Measurements from ENCODE around the gene NIF3L1.

The NIF3L1 gene

DNA sequence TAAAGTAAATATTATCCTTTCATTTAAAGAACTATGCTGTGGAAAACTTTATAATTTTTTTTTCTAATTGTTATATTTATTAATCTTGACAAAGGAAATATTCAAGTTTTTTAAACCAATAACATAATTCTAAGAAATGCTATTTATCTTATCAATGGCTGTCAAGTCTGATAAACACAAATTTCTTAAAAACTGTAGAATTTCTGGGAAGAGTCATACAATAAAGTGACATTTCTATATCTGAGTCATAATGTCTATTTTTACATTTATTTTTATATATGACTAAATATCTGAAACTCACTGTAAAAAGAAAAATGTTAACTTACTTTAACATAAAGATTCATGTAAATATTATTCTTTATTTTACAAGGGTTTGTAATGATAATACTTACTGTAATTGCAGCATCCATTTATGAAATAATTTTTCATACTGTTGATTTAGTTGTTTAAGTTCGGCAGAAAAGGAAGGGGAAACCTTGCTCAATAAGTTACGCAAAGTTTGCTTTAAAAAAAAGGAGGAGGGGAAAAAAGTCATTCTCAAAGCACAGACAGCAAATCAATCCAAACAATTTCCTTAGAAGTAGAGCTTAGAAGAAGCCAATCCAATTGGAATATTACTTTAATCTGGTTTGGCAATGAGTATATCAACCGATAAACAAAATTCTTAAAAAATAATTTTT, 41.9 kb downstream of the NIF3L1 start:
- Histone ChIP-seq H3K9me3 (ENCODE audit: control insufficient read depth in 2 of 2, low read length in 2 of 2) (no peaks in the 10 kb centered on the region), H3K4me3 (ENCODE audit: low read length in 2 of 2) (no peak overlapping the region), H3K4me1 (ENCODE audit: control insufficient read depth, insufficient read depth, low read length) (no peaks in the 10 kb centered on the region), H3K9ac (ENCODE audit: low read length in 2 of 2) (no peak overlapping the region), H3K27ac (ENCODE audit: low read length) (no peak overlapping the region), H3K27me3 (ENCODE audit: control insufficient read depth in 1 of 2, insufficient read depth in 2 of 2, low read length in 2 of 2) (no peaks in the 10 kb centered on the region), H3K36me3 (ENCODE audit: control insufficient read depth in 2 of 2, insufficient read depth in 2 of 2, low read length in 2 of 2) (peaks cover 16 to 17% of the 10 kb centered on the region in 2 donors)

DNA sequence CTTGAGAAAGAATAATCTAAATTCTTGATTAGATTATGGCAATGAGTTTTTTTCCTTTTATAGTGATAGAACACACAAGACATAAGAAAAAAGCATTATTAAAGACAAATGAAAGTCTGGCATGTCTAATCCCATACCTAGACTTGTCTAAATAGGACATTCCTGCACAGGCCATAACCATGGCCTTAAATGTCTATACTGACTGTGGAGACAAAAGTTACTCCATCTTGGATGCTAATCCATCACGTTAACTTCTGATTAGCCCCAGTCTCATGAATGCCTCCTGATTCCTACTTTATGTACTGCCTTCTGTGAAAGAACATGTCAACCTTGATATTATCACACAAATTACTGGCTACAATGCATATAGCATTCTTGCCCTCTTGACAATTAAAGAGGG, 50.7 kb downstream of the NIF3L1 start:
- Histone ChIP-seq H3K9ac (ENCODE audit: low read length in 2 of 2) (no peak overlapping the region), H3K27me3 (ENCODE audit: control insufficient read depth in 1 of 2, insufficient read depth in 2 of 2, low read length in 2 of 2) (no peaks in the 10 kb centered on the region), H3K4me3 (ENCODE audit: low read length in 2 of 2) (no peak overlapping the region), H3K9me3 (ENCODE audit: control insufficient read depth in 2 of 2, low read length in 2 of 2) (no peaks in the 10 kb centered on the region), H3K4me1 (ENCODE audit: control insufficient read depth, insufficient read depth, low read length) (no peaks in the 10 kb centered on the region), H3K27ac (ENCODE audit: low read length) (no peak overlapping the region), H3K36me3 (ENCODE audit: control insufficient read depth in 2 of 2, insufficient read depth in 2 of 2, low read length in 2 of 2) (peaks cover 17 to 32% of the 10 kb centered on the region in 2 donors)

DNA sequence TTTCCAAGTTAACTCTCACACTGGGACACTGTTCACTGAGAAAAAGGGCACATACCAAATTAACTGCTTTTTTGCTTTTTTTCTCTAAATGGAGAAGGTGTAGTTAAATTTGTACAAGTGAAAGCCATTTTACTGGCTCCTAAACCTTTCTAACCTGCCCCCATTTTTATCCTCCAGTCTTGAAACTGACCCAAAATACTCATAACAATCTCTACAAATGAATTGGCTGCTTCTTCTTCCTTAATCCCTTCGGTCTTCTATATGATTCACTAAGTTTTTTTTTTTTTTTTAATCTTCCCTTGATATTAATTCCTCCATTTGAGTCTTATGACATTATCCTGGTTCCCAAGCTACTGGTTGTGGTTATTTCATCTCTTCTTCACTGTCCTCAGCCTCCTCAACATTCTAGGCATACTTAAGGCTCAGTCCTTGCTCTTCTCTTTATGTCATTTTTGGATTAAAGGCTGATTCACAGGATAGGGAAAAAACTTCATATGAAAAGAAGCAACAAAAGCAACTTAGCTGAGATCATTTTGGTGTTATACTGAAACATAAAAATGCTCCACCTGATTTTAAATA, 54.4 kb downstream of the NIF3L1 start:
- no peak overlapping the region for H3K27ac ChIP-seq (ENCODE audit: low read length)
- H3K4me3 ChIP-seq (ENCODE audit: low read length in 2 of 2), result no peak overlapping the region
- peaks cover 19 to 20% of the 10 kb centered on the region in 2 donors for H3K36me3 ChIP-seq (ENCODE audit: control insufficient read depth in 2 of 2, insufficient read depth in 2 of 2, low read length in 2 of 2)
- no peaks in the 10 kb centered on the region for H3K4me1 ChIP-seq (ENCODE audit: control insufficient read depth, insufficient read depth, low read length)
- no peak overlapping the region for H3K9ac ChIP-seq (ENCODE audit: low read length in 2 of 2)
- no peaks in the 10 kb centered on the region for H3K27me3 ChIP-seq (ENCODE audit: control insufficient read depth in 1 of 2, insufficient read depth in 2 of 2, low read length in 2 of 2)
- H3K9me3 ChIP-seq (ENCODE audit: control insufficient read depth in 2 of 2, low read length in 2 of 2), result no peaks in the 10 kb centered on the region

DNA sequence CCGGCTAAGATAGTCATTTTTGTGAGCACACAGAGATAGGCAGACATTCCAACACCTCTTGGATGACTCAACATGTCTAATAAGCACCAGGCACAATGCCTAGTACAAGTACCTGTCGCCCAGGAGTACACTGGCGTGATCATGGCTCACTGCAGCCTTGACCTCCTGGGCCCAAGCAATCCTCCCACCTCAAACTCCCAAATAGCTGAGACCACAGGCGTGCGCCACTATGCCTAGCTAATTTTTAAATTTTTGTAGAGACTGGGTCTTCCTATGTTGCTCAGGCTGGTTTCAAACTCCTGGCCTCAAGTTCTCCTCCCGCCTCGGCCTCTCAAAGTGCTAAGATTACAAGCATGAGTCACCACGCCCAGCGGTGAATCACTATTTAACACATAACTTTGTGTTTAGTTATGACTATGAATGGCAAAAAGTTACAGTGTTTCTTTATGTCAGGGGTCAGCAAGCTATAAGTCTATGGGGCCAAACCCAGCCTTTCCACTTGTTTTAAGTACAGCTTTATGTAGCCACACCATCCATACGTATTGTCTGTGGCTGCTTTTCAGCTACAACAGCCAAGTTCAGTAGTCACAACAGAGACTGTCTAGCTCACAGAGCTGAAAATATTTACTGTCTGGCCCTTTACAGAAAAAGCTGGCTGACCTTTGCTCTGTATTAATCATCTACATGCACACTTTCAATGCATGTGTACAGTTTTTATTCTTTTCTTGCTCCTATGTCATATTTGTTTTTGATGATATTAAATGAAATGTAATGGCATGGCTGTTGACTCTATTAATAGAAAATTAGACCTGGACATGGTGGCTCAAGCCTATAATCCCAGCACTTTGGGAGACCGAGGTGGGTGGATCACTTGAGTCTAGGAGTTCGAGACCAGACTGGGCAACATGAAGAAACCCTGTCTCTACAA, 55.6 kb downstream of the NIF3L1 start:
- Histone ChIP-seq H3K36me3 (ENCODE audit: control insufficient read depth in 2 of 2, insufficient read depth in 2 of 2, low read length in 2 of 2) (peaks cover 19 to 26% of the 10 kb centered on the region in 2 donors), H3K27me3 (ENCODE audit: control insufficient read depth in 1 of 2, insufficient read depth in 2 of 2, low read length in 2 of 2) (no peaks in the 10 kb centered on the region), H3K9ac (ENCODE audit: low read length in 2 of 2) (no peak overlapping the region), H3K4me1 (ENCODE audit: control insufficient read depth, insufficient read depth, low read length) (no peaks in the 10 kb centered on the region), H3K4me3 (ENCODE audit: low read length in 2 of 2) (no peak overlapping the region), H3K27ac (ENCODE audit: low read length) (no peak overlapping the region), H3K9me3 (ENCODE audit: control insufficient read depth in 2 of 2, low read length in 2 of 2) (no peaks in the 10 kb centered on the region)

DNA sequence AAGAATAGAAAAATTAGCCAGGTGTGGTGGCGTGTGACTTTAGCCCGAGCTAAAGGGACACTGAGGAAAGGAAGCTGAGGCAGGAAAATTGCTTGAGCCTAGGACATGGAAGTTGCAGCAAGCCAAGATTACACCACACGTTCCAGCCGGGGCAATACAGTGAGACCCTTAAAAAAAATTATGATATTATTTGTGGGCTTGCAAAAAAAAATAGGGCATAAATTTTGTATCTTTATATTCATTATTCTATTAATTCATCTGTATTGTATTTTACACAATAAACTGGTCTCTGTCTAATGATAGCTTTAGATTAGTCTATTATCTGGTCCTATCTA, 56.2 kb downstream of the NIF3L1 start:
- no peak overlapping the region for H3K4me3 ChIP-seq (ENCODE audit: low read length in 2 of 2)
- no peaks in the 10 kb centered on the region for H3K9me3 ChIP-seq (ENCODE audit: control insufficient read depth in 2 of 2, low read length in 2 of 2)
- H3K27me3 ChIP-seq (ENCODE audit: control insufficient read depth in 1 of 2, insufficient read depth in 2 of 2, low read length in 2 of 2), result no peaks in the 10 kb centered on the region
- no peaks in the 10 kb centered on the region for H3K4me1 ChIP-seq (ENCODE audit: control insufficient read depth, insufficient read depth, low read length)
- H3K27ac ChIP-seq (ENCODE audit: low read length), result no peak overlapping the region
- no peak overlapping the region for H3K9ac ChIP-seq (ENCODE audit: low read length in 2 of 2)
- H3K36me3 ChIP-seq (ENCODE audit: control insufficient read depth in 2 of 2, insufficient read depth in 2 of 2, low read length in 2 of 2), result peaks cover 13 to 21% of the 10 kb centered on the region in 2 donors

DNA sequence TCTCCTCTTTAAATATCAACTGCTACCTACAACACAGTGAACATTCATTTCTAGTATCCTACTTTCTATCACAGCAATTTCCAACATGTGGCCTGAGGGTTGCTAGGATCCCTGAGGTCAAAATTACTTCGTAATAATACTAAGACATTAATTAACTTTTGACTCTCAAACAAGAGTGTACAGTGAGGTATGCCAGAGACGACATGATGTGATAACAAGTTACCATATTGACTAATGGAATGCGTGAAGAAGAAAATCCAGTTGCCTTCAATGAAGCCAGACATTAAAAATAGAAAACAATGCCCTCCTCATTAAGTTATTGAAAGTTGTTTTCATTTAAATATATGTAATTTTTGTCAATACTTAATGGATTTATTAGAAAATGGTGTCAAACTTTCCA, 61.2 kb downstream of the NIF3L1 start:
- H3K27me3 ChIP-seq (ENCODE audit: control insufficient read depth in 1 of 2, insufficient read depth in 2 of 2, low read length in 2 of 2), result no peaks in the 10 kb centered on the region
- H3K36me3 ChIP-seq (ENCODE audit: control insufficient read depth in 2 of 2, insufficient read depth in 2 of 2, low read length in 2 of 2), result peaks cover 11 to 27% of the 10 kb centered on the region in 2 donors
- no peak overlapping the region for H3K9ac ChIP-seq (ENCODE audit: low read length in 2 of 2)
- H3K9me3 ChIP-seq (ENCODE audit: control insufficient read depth in 2 of 2, low read length in 2 of 2), result no peaks in the 10 kb centered on the region
- no peak overlapping the region for H3K4me3 ChIP-seq (ENCODE audit: low read length in 2 of 2)
- H3K4me1 ChIP-seq (ENCODE audit: control insufficient read depth, insufficient read depth, low read length), result no peaks in the 10 kb centered on the region
- H3K27ac ChIP-seq (ENCODE audit: low read length), result no peak overlapping the region

Data from stomach smooth muscle (tissue), 2 donors.